HG03558 (cell line): ENCODE data around the gene ARHGAP24.
"Not testable (repeated sequence)": the region's sequence is repeated elsewhere in the genome, so short reads cannot be mapped to it uniquely, and the experiment has no call there.

ENCODE experiments used
- ATAC-seq: cut with Tn5 transposase; IDR thresholded peaks from one replicate; pipeline ENCODE4 v1.9.1; 2021; ENCODE audit warnings: moderate number of reproducible peaks; ENCODE audit not compliant: unreplicated experiment; ENCODE audit errors: extremely low read depth

ARHGAP24 gene

DNA sequence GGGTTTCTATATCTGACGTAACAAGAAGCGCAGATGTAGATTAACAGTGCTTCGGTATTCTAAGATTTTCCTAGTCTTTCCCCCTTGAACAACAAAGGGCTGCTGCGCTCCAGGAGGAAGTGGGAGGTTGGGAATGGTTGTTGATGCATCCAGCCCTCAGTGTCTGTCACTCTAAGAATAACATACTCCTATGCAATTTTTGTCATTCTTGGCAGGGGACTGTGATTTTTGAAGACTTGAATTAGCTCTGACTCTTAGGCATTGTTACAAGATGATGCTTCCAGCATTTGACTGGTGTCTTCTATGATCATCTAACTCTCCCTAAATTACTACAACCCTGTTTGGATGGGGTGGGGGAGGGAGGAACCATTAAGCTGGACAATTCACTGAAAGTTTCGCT lies 394.2 kb downstream of the ARHGAP24 start:
- no peak for ATAC-seq

GRCh38 chr4:85870298-85871083 lies 395.5 kb downstream of the ARHGAP24 start:
- ATAC-seq: no peak

DNA sequence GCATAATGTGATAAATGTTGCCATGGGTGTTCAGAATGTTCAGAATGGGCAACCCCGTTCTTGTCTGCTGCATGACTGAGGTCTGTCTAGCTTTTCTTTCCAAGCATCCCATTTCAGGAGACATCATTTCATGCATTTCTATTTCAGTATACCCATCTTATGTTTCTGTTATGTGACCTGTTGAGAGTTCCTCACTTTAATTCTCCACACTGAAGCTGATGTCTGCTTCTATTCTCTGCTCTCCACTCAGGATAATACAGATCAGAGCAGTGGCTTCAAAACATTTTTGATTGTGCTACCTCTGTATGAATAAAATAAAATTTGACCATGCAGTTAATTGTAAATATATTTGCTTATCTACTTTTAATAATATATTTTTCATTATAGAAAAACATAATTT lies 398.6 kb downstream of the ARHGAP24 start:
- no peak for ATAC-seq

DNA sequence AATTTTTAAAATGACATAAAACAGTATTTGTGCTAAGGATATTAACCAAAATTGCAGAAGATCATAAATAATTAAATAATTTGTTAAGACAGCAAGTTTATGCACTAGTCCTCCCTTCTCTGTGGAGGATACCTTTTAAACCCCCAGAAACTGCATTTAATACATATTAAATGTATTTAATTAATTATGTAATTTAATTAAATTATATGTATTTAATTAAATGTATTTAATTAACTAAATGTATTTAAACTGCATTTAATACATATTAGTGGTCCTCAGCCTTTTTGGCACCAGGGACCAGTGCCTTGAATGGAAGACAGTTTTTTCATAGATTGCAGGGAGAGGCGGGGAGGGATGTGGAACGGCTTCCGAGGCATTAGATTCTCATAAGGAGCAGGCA lies 404.6 kb downstream of the ARHGAP24 start:
- ATAC-seq: no peak

DNA sequence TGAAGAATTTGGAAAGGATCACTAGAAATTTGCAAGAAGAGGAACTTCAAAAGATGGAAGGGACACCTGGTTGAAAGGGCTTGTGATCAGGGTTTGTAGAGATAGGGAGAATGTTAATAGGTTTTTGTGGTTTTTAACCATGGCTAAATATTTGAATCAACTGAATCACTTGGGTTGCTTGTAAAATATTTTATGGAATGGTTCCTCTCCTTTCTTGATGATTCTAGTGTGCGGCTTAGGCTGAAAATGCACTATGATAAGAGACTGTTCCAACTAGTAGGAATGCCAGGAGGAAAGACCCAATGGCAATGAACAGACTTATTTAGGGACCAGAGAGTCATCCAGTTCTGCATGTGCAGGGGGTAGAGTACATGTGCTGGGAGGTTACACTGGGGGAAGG lies 408.2 kb downstream of the ARHGAP24 start:
- no peak for ATAC-seq

GRCh38 chr4:85884251-85884650 lies 409.3 kb downstream of the ARHGAP24 start:
- ATAC-seq: no peak

- no peak for ATAC-seq
Measured at GRCh38 chr4:85886665-85887064, 411.7 kb downstream of the ARHGAP24 start.

DNA sequence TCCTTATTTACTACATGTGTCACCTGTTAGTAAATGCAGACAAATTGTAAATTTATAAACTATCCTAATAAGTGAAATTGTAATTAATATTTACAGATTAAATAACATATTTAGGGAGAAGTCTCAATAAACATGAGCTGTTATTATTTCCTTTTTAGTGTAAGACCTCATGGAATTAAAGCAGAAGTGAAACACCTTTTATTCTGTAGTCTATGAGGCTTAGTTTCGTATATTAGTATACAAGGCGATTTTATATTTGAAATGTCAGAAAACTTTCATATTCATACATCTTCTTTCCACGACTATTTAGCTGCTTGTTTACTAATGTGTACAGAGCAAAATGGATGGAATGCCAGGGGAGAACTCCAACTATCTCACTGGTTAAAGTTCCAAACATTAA lies 414.4 kb downstream of the ARHGAP24 start:
- no peak for ATAC-seq

DNA sequence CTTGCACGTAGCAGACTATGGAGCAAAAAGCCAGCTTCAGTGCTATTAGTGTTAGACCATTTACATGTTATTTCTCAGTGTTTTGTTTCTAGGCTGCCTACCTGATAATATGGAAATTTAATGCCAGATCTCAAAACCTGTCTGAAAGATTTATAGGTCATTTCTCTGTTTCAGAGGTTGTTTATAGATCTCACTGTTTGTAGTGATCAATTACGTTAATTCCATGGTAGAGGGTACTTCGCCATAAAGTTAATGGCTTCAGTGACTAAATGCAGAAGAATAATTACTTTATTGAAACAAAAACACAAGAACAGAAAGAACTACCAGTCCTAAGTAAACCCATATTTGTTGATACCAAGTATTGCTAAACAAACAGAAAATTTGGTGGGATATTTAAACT lies 420.8 kb downstream of the ARHGAP24 start:
- ATAC-seq: no peak

DNA sequence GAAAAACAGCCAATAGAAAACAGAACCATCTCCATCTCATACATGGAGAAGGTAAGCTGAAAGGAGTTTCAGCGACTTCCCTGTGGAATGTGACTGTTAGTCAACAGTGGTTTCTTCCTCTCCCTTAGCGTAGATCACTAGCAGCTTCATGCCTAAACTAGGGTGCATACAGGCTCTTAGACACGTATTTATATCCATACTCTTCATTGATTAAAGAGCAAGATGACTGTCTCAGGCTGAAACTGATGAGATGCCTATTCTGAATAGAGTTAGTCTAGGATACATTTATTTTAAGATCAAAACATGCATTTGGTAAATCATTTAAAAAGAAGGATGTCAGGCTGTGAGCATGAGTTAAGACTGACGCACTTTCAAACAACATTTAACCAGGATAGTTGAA lies 423.3 kb downstream of the ARHGAP24 start:
- ATAC-seq: no peak

- ATAC-seq: no peak
Measured at GRCh38 chr4:85901500-85901899, 426.6 kb downstream of the ARHGAP24 start.

DNA sequence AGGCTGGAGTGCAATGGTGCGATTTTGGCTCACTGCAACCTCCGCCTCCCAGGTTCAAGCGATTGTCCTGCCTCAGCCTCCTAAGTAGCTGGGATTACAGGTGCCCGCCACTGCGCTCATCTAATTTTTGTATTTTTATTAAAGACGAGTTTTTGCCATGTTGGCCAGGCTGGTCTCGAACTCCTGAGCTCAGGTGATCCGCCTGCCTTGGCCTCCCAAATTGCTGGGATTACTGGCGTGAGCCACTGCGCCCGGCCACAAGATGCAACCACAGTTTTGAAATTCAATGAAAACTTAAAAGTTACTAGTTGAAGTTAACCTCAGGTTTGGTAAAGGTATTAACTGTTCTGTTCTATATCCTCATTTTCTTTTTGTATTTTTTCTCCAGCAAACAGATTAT lies 427.7 kb downstream of the ARHGAP24 start:
- ATAC-seq: not testable (repeated sequence)

DNA sequence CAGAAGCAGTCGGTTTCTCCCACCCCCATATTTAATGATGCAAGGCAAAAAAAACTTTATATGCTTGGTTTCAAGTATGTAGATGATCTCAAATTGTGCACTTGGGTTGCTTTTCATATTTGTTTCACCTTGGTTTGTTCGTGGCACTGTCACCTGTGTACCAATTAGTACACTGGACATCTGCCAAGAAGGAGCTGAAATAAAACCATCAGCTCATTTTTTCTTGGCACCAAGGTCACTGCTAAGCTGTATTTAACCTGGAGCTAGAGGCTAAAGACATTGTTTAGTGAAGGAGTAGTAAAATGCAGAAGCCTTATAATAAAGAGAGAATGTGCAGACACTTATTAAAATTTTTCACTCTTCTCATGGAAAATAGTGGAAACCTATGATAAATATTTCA lies 430.8 kb downstream of the ARHGAP24 start:
- ATAC-seq: no peak

DNA sequence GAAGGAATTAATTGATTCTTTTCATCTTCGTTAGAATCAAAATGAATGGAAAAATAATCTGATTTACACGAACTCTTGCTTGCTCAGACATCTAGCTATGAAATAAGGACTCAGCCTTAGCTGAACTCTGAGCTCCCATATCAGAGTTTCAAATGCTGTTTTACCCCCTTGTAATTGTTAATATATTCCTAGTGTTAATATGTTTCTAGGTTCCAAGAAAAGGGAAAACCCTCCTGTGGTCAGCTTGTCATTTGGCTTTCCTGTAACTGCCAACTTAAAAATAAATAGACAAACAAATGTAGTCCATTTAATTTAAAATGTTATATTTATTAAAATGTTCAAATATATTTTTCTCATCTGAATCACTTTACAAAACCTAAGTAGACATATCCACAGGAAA lies 432.1 kb downstream of the ARHGAP24 start:
- no peak for ATAC-seq

DNA sequence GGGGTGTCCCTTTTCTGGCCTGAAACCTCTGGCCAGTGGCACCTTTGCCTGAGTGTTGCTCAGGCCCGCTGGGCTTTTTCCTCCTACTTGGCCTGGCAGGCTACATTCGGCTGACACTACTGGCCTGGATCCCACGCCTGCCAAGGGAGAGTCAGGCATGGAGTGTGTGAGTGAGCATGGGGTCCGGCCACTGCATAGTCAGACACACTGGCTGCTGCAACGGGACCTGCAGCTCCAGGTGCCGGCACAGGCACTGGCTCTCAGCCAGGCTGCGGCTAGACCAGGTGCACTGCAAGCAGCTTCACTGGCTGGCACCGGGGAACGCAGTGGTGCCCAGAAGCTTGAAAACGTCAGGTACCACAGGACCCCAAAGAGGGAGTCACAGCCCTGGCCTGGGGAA lies 434.9 kb downstream of the ARHGAP24 start:
- no peak for ATAC-seq

- ATAC-seq: no peak
Measured at GRCh38 chr4:85910985-85911384, 436.0 kb downstream of the ARHGAP24 start.

DNA sequence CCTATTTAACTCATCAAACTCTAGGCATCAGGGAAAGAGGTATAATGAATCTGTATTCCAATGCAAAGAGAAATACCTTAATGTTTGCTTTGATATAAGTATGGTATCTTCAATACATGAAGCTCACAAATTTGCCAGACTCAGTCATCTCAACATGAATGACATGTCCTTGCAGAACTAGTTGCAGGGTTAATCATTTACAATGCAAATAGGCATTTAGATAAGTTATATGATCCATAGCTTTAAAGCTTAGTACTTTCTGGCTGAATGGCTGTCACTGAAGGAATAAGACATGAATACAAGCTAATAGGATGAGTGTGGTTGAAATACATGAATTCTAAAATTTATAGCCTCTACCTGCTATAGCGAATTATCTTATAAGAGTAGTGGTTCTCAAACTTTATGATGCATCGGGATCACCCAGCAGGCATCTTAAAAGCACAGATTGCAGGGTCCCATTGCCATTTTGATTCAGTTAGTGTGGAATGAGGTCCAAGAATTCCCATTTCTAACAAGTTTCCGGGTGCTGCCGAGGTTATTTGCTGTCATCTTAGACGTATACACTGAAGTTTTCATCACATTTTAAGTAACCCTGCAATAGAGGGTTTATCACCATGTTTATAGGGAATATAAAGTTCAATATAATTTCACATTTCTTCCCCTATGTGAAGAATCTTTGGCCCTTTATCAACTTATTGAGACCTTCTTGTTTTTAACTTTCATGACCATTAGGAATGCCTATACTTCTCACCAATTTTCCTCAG lies 439.2 kb downstream of the ARHGAP24 start:
- ATAC-seq: no peak

GRCh38 chr4:85915570-85915969 lies 440.6 kb downstream of the ARHGAP24 start:
- not testable (repeated sequence) for ATAC-seq

GRCh38 chr4:85919200-85919887 lies 444.4 kb downstream of the ARHGAP24 start:
- no peak for ATAC-seq

DNA sequence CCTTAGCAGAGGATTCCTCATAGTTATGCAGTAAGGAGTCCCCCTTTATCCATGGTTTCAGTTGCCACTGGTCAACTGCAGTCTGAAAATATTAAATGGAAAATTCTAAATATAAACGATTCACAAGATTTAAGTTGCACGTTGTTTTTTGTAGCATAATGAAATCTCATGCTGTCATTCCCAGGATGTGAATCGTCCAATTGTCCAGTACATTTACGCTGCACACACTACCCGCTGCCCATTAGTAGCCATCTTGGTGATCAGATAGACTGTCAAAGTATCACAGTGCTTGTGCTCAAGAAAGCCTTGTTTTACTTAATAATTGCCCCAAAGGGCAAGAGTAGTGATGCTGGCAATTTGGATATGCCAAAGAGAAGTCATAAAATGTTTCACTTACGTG lies 450.1 kb downstream of the ARHGAP24 start:
- ATAC-seq: no peak
